Epithelial cell of esophagus (primary cell): ENCODE measurements around the gene RPE65.
"Not testable (repeated sequence)": the region's sequence is repeated elsewhere in the genome, so short reads cannot be mapped to it uniquely, and the experiment has no call there.

Experiments used
- DNase-seq: peaks from one replicate; pipeline ENCODE4 v3.0.0; 2010; ENCODE audit warnings: low read depth
- H3K4me3 ChIP-seq: 2 replicates; pipeline ENCODE4 v1.5.1; 2011; ENCODE audit warnings: mild to moderate bottlenecking, low read length, control low read depth
- CTCF ChIP-seq: IDR thresholded peaks from 2 replicates; pipeline ENCODE4 v1.5.1; 2011; ENCODE audit warnings: low read depth, mild to moderate bottlenecking, low read length, control low read depth, inconsistent platforms; ENCODE audit not compliant: insufficient read depth; ENCODE audit errors: missing control alignments

Gene RPE65

DNA sequence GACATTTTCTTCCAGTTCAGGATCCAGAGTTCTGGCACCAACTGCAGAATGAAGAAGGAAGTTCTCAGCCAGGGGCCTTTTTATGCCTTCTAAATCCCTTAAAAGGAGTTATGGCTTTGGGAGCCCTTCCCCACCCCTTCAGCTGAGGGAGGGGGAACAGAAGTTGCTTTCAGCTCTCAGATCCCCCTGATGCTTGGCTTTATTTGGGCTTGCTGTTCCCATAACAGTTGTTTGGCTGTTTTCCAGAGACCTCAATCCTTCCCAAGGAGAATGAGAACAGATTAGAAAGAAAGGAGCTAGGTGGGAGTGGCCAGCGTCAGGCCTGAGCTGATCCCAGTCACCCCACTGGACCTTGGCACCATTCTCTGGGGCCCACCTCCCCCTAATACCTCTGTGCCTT lies at the start of gene RPE65:
Gene RPE65 (minus strand): TSS at position 54 of the 400 bp plus-strand sequence. CDS start 49 bp downstream, at position 5.
- DNase-seq: no peak
- TF ChIP-seq CTCF: no peak
- H3K4me3 ChIP-seq: no peak within 1 kb of the TSS

- no peak for TF ChIP-seq CTCF
- no peak for DNase-seq
- H3K4me3 ChIP-seq: peak overlapping the region; percentile 89
These were observed 47.6 kb upstream of the RPE65 start for GRCh38 chr1:68497358-68497698.

GRCh38 chr1:68496680-68497357 lies 47.1 kb upstream of the RPE65 start, which contains the start of gene DEPDC1:
TSS of gene DEPDC1 (minus strand) at chr1:68497082. CDS start at chr1:68496999, 83 bp downstream.
- H3K4me3 ChIP-seq: peak within 1 kb of the TSS; percentile 89
- DNase-seq: peak; percentile 95
- TF ChIP-seq CTCF: no peak

- H3K4me3 ChIP-seq: peak overlapping the region; percentile 89
- DNase-seq: peak; percentile 9
- no peak for TF ChIP-seq CTCF
These were observed 46.4 kb upstream of the RPE65 start for GRCh38 chr1:68495968-68496679.

- peak overlapping the region; percentile 89 for H3K4me3 ChIP-seq
- TF ChIP-seq CTCF: no peak
- DNase-seq: peak; percentile 19
These were observed 45.8 kb upstream of the RPE65 start for GRCh38 chr1:68495532-68495931.

- no peak for TF ChIP-seq CTCF
- no peak for DNase-seq
- no peak overlapping the region for H3K4me3 ChIP-seq
These were observed 43.4 kb upstream of the RPE65 start for GRCh38 chr1:68493193-68493592.

DNA sequence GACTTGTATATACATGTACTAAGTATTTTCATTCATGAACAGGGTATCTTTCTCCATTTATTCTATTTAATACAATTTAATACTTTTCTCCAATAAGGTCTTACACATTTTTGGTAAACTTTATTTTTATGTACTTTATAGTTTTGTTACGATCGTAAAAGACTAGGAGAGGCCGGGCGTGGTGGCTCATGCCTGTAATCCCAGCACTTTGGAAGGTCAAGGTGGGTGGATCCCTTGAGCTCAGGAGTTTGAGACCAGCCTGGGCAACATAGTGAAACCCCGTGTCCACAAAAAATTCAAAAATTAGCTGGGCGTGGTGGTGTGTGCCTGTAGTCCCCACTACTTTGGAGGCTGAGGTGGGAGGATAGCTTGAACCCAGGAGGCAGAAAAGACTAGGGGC lies 42.5 kb upstream of the RPE65 start:
- DNase-seq, H3K4me3 ChIP-seq: not testable (repeated sequence)
